ENCODE data around the gene ERICH6B.

GRCh38 chr13:45512098-45512496, 103.4 kb downstream of the ERICH6B start:
- no peak for TF ChIP-seq EZH2 (IDR thresholded peaks at IDR 0.05)
- TF ChIP-seq POLR2AphosphoS5 (IDR thresholded peaks at IDR 0.05; ENCODE audit: borderline replicate concordance, low read depth, low read length) = no peak
